ENCODE data around the gene FHDC1.

GRCh38 chr4:152960082-152960481 is 24.0 kb downstream of the FHDC1 start:
- TF ChIP-seq CTCF (IDR thresholded peaks at IDR 0.05): no peak
- no peak for TF ChIP-seq POLR2A (IDR thresholded peaks at IDR 0.05)

Measured in Peyer's patch (tissue), 4 donors.